Central memory CD8-positive, alpha-beta T cell (primary cell): ENCODE data around the gene WFDC10A.
"Not testable (repeated sequence)": the region's sequence is repeated elsewhere in the genome, so short reads cannot be mapped to it uniquely, and the experiment has no call there.

ENCODE experiments used
- ATAC-seq: fragments of 150-1000 bp; cut with Tn5 transposase; replicated peaks from 2 replicates; pipeline ENCODE4 v1.10.0; 2022; ENCODE audit warnings: mild to moderate bottlenecking, moderate FRiP score, moderate number of reproducible peaks; ENCODE audit not compliant: poor library complexity, severe bottlenecking; ENCODE audit errors: extremely low read depth
- DNase-seq, 2 donors: peaks; one replicate each; pipeline ENCODE4 v3.0.0; 2021; ENCODE audit warnings: low spot score in 2 of 2
- H3K27ac Mint-ChIP-seq: one replicate; pipeline ENCODE4 v1.8.0; 2022; ENCODE audit warnings: low read depth, mild to moderate bottlenecking, moderate library complexity, mixed read lengths
- H3K27me3 Mint-ChIP-seq: one replicate; pipeline ENCODE4 v1.8.0; 2022; ENCODE audit warnings: mixed read lengths
- H3K36me3 Mint-ChIP-seq: one replicate; pipeline ENCODE4 v1.8.0; 2022; ENCODE audit warnings: mild to moderate bottlenecking, moderate library complexity, mixed read lengths; ENCODE audit not compliant: insufficient read depth
- H3K4me1 Mint-ChIP-seq: one replicate; pipeline ENCODE4 v1.8.0; 2022; ENCODE audit warnings: mixed read lengths
- H3K4me3 Mint-ChIP-seq: one replicate; pipeline ENCODE4 v1.8.0; 2022; ENCODE audit warnings: mild to moderate bottlenecking, moderate library complexity, mixed read lengths
- H3K9me3 Mint-ChIP-seq: one replicate; pipeline ENCODE4 v1.8.0; 2022; ENCODE audit warnings: mixed read lengths

The WFDC10A gene

DNA sequence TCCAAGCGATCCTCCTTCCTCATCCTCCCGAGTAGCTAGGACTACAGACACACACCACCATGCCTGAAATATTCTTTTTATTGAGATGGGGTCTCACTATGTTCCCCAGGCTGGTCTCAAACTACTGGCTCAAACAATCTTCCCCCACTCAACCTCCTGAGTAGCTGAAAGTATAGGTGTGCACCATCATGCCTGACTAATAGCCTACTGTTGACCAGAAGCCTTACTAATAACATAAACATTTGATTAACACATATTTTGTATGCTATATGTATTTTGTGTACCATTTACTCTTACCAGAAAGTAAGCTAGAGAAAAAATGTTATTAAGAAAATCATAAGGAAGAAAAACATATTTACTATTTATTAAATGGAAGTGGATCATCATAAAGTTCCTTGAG, 11.9 kb upstream of the WFDC10A start:
- DNase-seq (no peak), ATAC-seq (no peak)
- Mint-ChIP-seq H3K27ac (no peak overlapping the region), H3K4me3 (no peak overlapping the region), H3K36me3 (no peaks in the 10 kb centered on the region), H3K27me3 (peaks cover 6% of the 10 kb centered on the region), H3K4me1 (no peaks in the 10 kb centered on the region), H3K9me3 (no peaks in the 10 kb centered on the region)

- DNase-seq (no peak), ATAC-seq (no peak)
- Mint-ChIP-seq H3K27me3 (peaks cover 18% of the 10 kb centered on the region), H3K4me1 (no peaks in the 10 kb centered on the region), H3K9me3 (no peaks in the 10 kb centered on the region), H3K4me3 (no peak overlapping the region), H3K27ac (no peak overlapping the region), H3K36me3 (no peaks in the 10 kb centered on the region)
These were observed 7.9 kb upstream of the WFDC10A start for GRCh38 chr20:45621593-45621992.

DNA sequence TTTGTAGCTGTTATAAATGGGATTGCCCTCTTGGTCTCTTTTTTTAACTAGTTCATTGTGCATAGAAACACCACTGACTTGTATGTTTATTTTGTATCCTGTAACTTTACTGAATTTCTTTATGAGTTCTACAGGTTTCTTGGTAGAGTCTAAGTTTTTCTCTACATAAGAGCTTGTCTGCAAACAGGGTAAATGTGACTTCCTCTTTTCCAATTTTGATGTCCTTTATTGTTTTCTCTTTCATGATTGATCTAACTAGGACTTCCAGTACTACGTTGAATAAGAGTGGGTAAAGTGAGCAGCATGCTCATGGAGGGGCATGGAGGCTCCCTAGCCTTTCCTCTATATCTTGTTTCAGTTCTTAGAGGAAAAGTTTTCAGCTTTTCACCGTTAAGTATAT, 3.0 kb upstream of the WFDC10A start:
- no peak overlapping the region for H3K27ac Mint-ChIP-seq
- H3K36me3 Mint-ChIP-seq = no peaks in the 10 kb centered on the region
- peaks cover 61% of the 10 kb centered on the region for H3K27me3 Mint-ChIP-seq
- no peaks in the 10 kb centered on the region for H3K4me1 Mint-ChIP-seq
- ATAC-seq (no peak), DNase-seq (no peak)
- no peak overlapping the region for H3K4me3 Mint-ChIP-seq
- H3K9me3 Mint-ChIP-seq = no peaks in the 10 kb centered on the region

GRCh38 chr20:45630371-45630770, 832 bp downstream of the WFDC10A start:
- Mint-ChIP-seq H3K4me1 (no peaks in the 10 kb centered on the region), H3K27me3 (peaks cover 67% of the 10 kb centered on the region), H3K27ac (no peak overlapping the region), H3K9me3 (no peaks in the 10 kb centered on the region), H3K36me3 (no peaks in the 10 kb centered on the region), H3K4me3 (no peak overlapping the region)
- ATAC-seq = no peak
- no peak for DNase-seq

DNA sequence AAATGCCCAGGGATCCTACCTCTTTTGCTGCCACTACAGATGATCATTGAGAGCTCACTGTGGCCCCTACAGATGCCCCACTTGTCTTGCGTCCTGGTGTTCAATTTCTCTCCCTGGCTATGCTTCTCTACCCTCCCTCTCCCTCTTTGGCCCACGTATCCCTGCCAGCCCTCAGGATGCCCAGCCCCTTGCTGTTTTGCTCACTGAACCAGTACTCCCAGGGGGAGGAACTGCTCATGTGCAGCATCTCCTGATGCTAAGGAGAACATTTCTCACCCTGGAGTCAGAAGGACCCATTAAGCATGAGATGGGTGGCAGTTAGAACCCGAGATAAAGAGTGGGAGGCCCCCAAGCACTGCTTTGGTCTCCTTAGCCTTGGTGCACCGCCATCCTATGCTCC, 1.6 kb downstream of the WFDC10A start, which contains the start of gene WFDC9:
WFDC9 (minus strand) TSS at position 101 of the 400 bp plus-strand sequence. CDS start 21,103 bp downstream, outside the sequence.
- ATAC-seq = no peak
- Mint-ChIP-seq H3K4me3 (no peak within 1 kb of the TSS), H3K27ac (no peak within 1 kb of the TSS), H3K27me3 (peaks cover 66% of the 10 kb centered on the region), H3K9me3 (no peaks in the 10 kb centered on the region), H3K4me1 (no peaks in the 10 kb centered on the region), H3K36me3 (no peaks in the 10 kb centered on the region)
- DNase-seq = no peak

DNA sequence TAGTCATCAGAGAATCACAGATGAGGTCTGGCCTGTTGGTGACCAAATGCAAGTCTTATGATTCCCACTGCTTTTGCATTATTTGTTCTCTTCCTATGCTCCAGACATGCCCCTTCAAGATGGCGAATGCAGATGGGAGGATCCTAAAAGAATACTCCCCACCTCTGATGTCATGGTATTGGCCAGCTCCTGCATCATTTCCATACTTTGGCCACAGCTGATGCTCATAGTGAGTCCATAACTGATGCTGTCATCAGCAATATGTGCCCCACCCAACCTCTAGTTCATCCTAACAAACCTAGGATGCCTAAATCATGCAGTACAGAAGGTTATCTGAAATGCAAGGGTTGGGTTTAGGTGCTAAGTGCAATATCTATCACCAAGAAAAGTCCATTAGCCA, 7.0 kb downstream of the WFDC10A start:
- Mint-ChIP-seq H3K9me3 (no peaks in the 10 kb centered on the region), H3K4me3 (no peak overlapping the region), H3K4me1 (no peaks in the 10 kb centered on the region), H3K27me3 (peaks cover 35% of the 10 kb centered on the region), H3K36me3 (no peaks in the 10 kb centered on the region), H3K27ac (no peak overlapping the region)
- no peak for ATAC-seq
- DNase-seq = no peak

DNA sequence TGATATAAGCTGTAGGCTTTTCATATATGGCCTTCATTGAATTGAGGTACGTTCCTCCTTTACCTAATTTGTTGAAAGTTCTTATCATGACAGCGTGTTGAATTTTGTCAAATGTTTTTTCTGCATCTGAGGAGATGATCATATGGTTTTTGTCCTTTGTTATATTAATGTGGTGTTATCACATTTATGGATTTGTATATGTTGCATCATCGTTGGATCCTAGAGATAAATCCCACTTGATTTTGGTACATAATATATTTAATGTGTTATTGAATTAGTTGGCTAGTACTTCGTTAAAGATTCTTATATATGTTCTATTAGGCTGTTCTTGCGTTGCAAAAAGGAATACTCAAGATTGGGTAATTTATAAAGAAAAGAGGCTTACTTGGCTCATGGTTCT, 10.1 kb downstream of the WFDC10A start:
- Mint-ChIP-seq H3K36me3 (no peaks in the 10 kb centered on the region), H3K27me3 (peaks cover 41% of the 10 kb centered on the region), H3K4me3 (no peak overlapping the region), H3K27ac (no peak overlapping the region), H3K4me1 (no peaks in the 10 kb centered on the region), H3K9me3 (no peaks in the 10 kb centered on the region)
- no peak for ATAC-seq
- no peak for DNase-seq

- H3K36me3 Mint-ChIP-seq, DNase-seq, H3K27ac Mint-ChIP-seq, H3K4me3 Mint-ChIP-seq, H3K9me3 Mint-ChIP-seq, H3K4me1 Mint-ChIP-seq, ATAC-seq: not testable (repeated sequence)
- H3K27me3 Mint-ChIP-seq = peaks cover 44% of the 10 kb centered on the region
These were observed 11.5 kb downstream of the WFDC10A start for GRCh38 chr20:45641076-45641475.

GRCh38 chr20:45645869-45646268, 16.3 kb downstream of the WFDC10A start:
- not testable (repeated sequence) for DNase-seq, ATAC-seq, H3K27ac Mint-ChIP-seq, H3K4me1 Mint-ChIP-seq, H3K4me3 Mint-ChIP-seq, H3K9me3 Mint-ChIP-seq, H3K36me3 Mint-ChIP-seq
- H3K27me3 Mint-ChIP-seq = peaks cover 43% of the 10 kb centered on the region

DNA sequence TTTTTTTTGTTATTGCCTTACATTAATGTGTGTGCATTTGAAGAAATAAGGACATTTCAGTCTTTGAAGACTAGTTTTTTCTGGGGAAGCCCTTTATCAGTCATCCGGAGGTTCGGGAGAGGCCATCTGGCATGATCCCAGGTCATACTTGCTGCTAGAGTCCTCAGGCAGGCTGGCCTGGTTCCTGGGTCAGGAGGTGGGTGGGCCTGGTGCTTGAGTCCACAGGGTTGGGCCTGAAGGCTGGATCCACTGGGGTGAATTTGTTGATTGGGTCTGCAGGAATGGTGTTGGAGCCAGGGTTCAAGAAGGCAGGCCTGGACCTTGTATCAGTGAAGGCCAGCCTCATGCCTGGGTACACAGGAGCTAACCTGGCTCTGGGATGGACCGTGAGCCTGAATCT, 17.3 kb downstream of the WFDC10A start:
- Mint-ChIP-seq H3K4me1 (no peaks in the 10 kb centered on the region), H3K36me3 (no peaks in the 10 kb centered on the region), H3K4me3 (no peak overlapping the region), H3K27ac (no peak overlapping the region), H3K27me3 (peaks cover 46% of the 10 kb centered on the region), H3K9me3 (no peaks in the 10 kb centered on the region)
- ATAC-seq (no peak), DNase-seq (no peak)

DNA sequence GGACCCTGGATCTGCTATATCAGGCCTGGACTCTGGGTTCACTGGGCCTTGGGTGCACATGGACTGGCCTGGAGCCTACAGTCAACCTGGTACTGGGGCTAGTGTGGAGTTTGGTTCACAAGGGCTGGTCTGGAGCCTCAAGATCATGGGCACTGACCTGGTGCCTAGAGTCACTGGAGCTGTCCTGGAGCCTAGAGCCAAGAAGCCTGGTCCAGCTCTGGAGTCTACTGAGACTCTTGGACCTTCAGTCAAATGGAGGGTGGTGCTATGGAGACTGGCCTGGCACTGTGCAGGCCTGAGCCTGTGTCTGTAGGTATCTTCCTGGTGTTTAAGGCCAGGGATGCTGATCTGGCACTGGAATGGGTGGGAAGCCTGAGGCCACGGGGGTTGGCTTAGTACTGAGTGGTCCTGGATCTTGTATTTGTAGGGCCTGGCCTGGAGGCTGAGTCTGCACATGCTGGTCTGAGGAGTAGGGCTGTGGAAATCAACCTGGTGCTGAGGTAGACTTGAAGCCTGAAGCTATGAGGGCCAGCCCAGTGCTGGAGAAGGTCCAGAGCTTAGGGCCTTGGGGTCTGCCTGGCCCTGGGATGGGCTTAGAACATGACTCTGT, 18.0 kb downstream of the WFDC10A start:
- ATAC-seq (no peak), DNase-seq (no peak)
- Mint-ChIP-seq H3K4me3 (no peak overlapping the region), H3K36me3 (no peaks in the 10 kb centered on the region), H3K4me1 (no peaks in the 10 kb centered on the region), H3K27ac (no peak overlapping the region), H3K27me3 (peaks cover 45% of the 10 kb centered on the region), H3K9me3 (no peaks in the 10 kb centered on the region)

DNA sequence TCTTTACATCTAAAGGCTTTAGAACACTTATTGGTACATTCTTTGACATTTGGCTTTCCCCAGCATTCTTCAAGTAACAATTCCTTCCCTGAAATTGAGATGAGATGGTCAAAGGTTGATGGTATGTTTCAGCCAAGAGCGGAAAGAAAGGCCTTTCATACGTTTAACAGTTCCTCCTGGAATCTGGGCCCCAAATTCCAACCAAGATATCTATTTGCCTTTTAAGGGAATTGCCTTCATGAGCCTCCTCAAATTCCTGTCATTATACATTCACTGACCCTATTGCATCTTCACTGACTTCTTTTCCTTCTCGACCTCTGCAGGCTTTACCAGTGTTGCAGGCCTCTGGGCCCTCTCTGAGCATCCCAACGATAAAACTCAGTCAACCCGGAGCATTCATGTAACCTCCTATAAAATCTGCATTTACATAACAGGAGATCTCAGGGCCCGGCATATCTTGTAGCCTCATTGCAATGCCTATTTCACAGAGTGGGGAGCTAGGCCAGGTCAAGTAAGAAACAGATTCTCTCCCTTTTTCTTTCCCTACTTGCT, 19.8 kb downstream of the WFDC10A start:
- DNase-seq = no peak
- H3K27me3 Mint-ChIP-seq = peaks cover 52% of the 10 kb centered on the region
- H3K9me3 Mint-ChIP-seq = no peaks in the 10 kb centered on the region
- no peak for ATAC-seq
- no peak overlapping the region for H3K27ac Mint-ChIP-seq
- H3K4me1 Mint-ChIP-seq = no peaks in the 10 kb centered on the region
- no peak overlapping the region for H3K4me3 Mint-ChIP-seq
- H3K36me3 Mint-ChIP-seq = no peaks in the 10 kb centered on the region

GRCh38 chr20:45651726-45652125, 22.2 kb downstream of the WFDC10A start:
- ATAC-seq, H3K27ac Mint-ChIP-seq, H3K9me3 Mint-ChIP-seq, H3K36me3 Mint-ChIP-seq, DNase-seq, H3K4me3 Mint-ChIP-seq, H3K4me1 Mint-ChIP-seq: not testable (repeated sequence)
- H3K27me3 Mint-ChIP-seq = peaks cover 49% of the 10 kb centered on the region
